Measurements from ENCODE around the gene RBM47.

GRCh38 chr4:40575846-40576245 lies 53.8 kb downstream of the RBM47 start:
- TF ChIP-seq POLR2A (IDR thresholded peaks at IDR 0.05; ENCODE audit: low read depth, low read length) (no peak), SPI1 (IDR thresholded peaks at IDR 0.05; ENCODE audit: low read depth, low read length) (no peak), TAF1 (IDR thresholded peaks at IDR 0.05; ENCODE audit: low read depth, low read length) (no peak)
